Mesenchymal stem cell (in vitro differentiated cells and primary cell): ENCODE measurements around the gene SYMPK.

ENCODE experiments used
- DNase-seq: peaks from one replicate; pipeline ENCODE4 v3.0.0-alpha.2; 2013
- H2AFZ ChIP-seq: one replicate; pipeline ENCODE4 v1.6.1; 2013; ENCODE audit warnings: low read depth, mild to moderate bottlenecking, control low read depth, inconsistent platforms, low read length, moderate library complexity
- H2AK5ac ChIP-seq: 2 replicates; pipeline ENCODE4 v1.6.1; 2013; ENCODE audit warnings: low read length, moderate library complexity, mild to moderate bottlenecking, inconsistent platforms; ENCODE audit not compliant: severe bottlenecking
- H2BK120ac ChIP-seq: one replicate; pipeline ENCODE4 v1.6.1; 2013; ENCODE audit warnings: low read depth, mild to moderate bottlenecking, inconsistent platforms, low read length, moderate library complexity
- H2BK12ac ChIP-seq, 2 experiments: one replicate each; pipeline ENCODE4 v1.6.1; 2013; ENCODE audit warnings: inconsistent platforms in 2 of 2, low read length in 2 of 2, mild to moderate bottlenecking in 2 of 2, moderate library complexity in 2 of 2, control low read depth in 1 of 2
- H2BK15ac ChIP-seq: one replicate; pipeline ENCODE4 v1.6.1; 2013; ENCODE audit warnings: mild to moderate bottlenecking, low read depth, inconsistent platforms; ENCODE audit not compliant: poor library complexity, severe bottlenecking
- H2BK5ac ChIP-seq: 2 replicates; pipeline ENCODE4 v1.6.1; 2013; ENCODE audit warnings: low read depth, mild to moderate bottlenecking, low read length, control low read depth, inconsistent platforms; ENCODE audit not compliant: poor library complexity, severe bottlenecking
- H3K14ac ChIP-seq, 2 experiments: one replicate each; pipeline ENCODE4 v1.6.1; 2013; ENCODE audit warnings: inconsistent platforms in 2 of 2, low read length in 2 of 2, control low read depth in 1 of 2, mild to moderate bottlenecking in 1 of 2, moderate library complexity in 1 of 2
- H3K18ac ChIP-seq, 2 experiments: one replicate each; pipeline ENCODE4 v1.6.1; 2013; ENCODE audit warnings: inconsistent platforms in 2 of 2, low read length in 2 of 2, control low read depth in 1 of 2, low read depth in 1 of 2, mild to moderate bottlenecking in 1 of 2
- H3K23ac ChIP-seq, 2 experiments: one replicate each; pipeline ENCODE4 v1.6.1; 2013; ENCODE audit warnings: inconsistent platforms in 2 of 2, low read length in 2 of 2, mild to moderate bottlenecking in 2 of 2, moderate library complexity in 2 of 2, control low read depth in 1 of 2
- H3K27ac ChIP-seq: 2 replicates; pipeline ENCODE4 v1.5.1; 2013; ENCODE audit warnings: mild to moderate bottlenecking, moderate library complexity, low read length, control low read depth, inconsistent platforms; ENCODE audit not compliant: poor library complexity, severe bottlenecking
- H3K27me3 ChIP-seq, 2 experiments: 2 replicates each; pipeline versions ENCODE4 v1.6.1 to v1.7.0; 2013; ENCODE audit warnings: low read length in 2 of 2, mild to moderate bottlenecking in 2 of 2, moderate library complexity in 2 of 2, control low read depth in 1 of 2, inconsistent platforms in 1 of 2; ENCODE audit not compliant: control insufficient read depth in 1 of 2, insufficient read depth in 1 of 2
- H3K36me3 ChIP-seq, 2 experiments: 2 replicates each; pipeline versions ENCODE4 v1.6.1 to v1.7.0; 2013; ENCODE audit warnings: low read length in 2 of 2, control low read depth in 1 of 2, inconsistent platforms in 1 of 2, low read depth in 1 of 2, mild to moderate bottlenecking in 1 of 2; ENCODE audit not compliant: insufficient read depth in 2 of 2, control insufficient read depth in 1 of 2
- H3K4ac ChIP-seq, 2 experiments: one replicate each; pipeline ENCODE4 v1.6.1; 2013; ENCODE audit warnings: inconsistent platforms in 2 of 2, low read length in 2 of 2, mild to moderate bottlenecking in 2 of 2, moderate library complexity in 2 of 2, control low read depth in 1 of 2, low read depth in 1 of 2
- H3K4me1 ChIP-seq: 2 replicates; pipeline ENCODE4 v1.6.1; 2013; ENCODE audit warnings: low read depth, low read length, control low read depth; ENCODE audit not compliant: control insufficient read depth, insufficient read depth
- H3K4me2 ChIP-seq: 2 replicates; pipeline ENCODE4 v1.6.1; 2013; ENCODE audit warnings: low read length, mild to moderate bottlenecking, inconsistent platforms; ENCODE audit not compliant: poor library complexity, severe bottlenecking
- H3K4me3 ChIP-seq, 2 experiments: 2 replicates each; pipeline versions ENCODE4 v1.5.1 to v1.7.0; 2013; ENCODE audit warnings: low read length in 2 of 2, mild to moderate bottlenecking in 2 of 2, control low read depth in 1 of 2, low read depth in 1 of 2; ENCODE audit not compliant: insufficient read depth in 1 of 2
- H3K79me1 ChIP-seq: replicated peaks from 2 replicates; pipeline ENCODE4 v1.6.1; 2013; ENCODE audit warnings: mild to moderate bottlenecking, control low read depth, low read length, inconsistent platforms; ENCODE audit not compliant: poor library complexity, severe bottlenecking
- H3K9ac ChIP-seq: 2 replicates; pipeline ENCODE4 v1.7.0; 2013; ENCODE audit warnings: mild to moderate bottlenecking, low read length, moderate library complexity
- H3K9me3 ChIP-seq: 2 replicates; pipeline ENCODE4 v1.7.0; 2013; ENCODE audit warnings: mild to moderate bottlenecking, low read length; ENCODE audit not compliant: control insufficient read depth
- H4K8ac ChIP-seq: one replicate; pipeline ENCODE4 v1.6.1; 2013; ENCODE audit warnings: inconsistent platforms, mild to moderate bottlenecking, low read length, moderate library complexity
- H4K91ac ChIP-seq: one replicate; pipeline ENCODE4 v1.6.1; 2013; ENCODE audit warnings: mild to moderate bottlenecking, low read length, inconsistent platforms
- whole genome bisulfite sequencing: methylation state at CpG from one replicate; pipeline ENCODE4 v1.1.7; 2013; ENCODE audit warnings: mixed read lengths; 5-methylcytosine and 5-hydroxymethylcytosine counted together

The SYMPK gene

GRCh38 chr19:45826934-45827333 lies 36.0 kb downstream of the SYMPK start:
- no peak overlapping the region for H3K4me2 ChIP-seq
- H2AK5ac ChIP-seq = no peak overlapping the region
- H3K79me1 ChIP-seq = peaks cover 18% of the 10 kb centered on the region
- no peak overlapping the region for H3K9ac ChIP-seq
- no peak overlapping the region for H2BK15ac ChIP-seq
- no peak overlapping the region for H3K14ac ChIP-seq
- no peak overlapping the region for H3K27ac ChIP-seq
- H2BK120ac ChIP-seq = no peak overlapping the region
- no peak overlapping the region for H3K18ac ChIP-seq
- peaks cover 91 to 95% of the 10 kb centered on the region in 2 experiments for H3K36me3 ChIP-seq
- H2AFZ ChIP-seq = no peak overlapping the region
- H3K9me3 ChIP-seq = no peaks in the 10 kb centered on the region
- H2BK12ac ChIP-seq = no peak overlapping the region
- H3K27me3 ChIP-seq = no peaks in the 10 kb centered on the region
- no peak for DNase-seq
- no peak overlapping the region for H2BK5ac ChIP-seq
- WGBS = 96% methylated on average over 11 of the region's 11 CpGs
- no peak overlapping the region for H3K23ac ChIP-seq
- no peak overlapping the region for H3K4ac ChIP-seq
- H4K8ac ChIP-seq = no peak overlapping the region
- H3K4me3 ChIP-seq = no peak overlapping the region
- peaks cover 14% of the 10 kb centered on the region for H3K4me1 ChIP-seq
- peak overlapping the region; percentile 52 for H4K91ac ChIP-seq

- no peak overlapping the region for H2AFZ ChIP-seq
- no peak overlapping the region for H2BK120ac ChIP-seq
- H3K27ac ChIP-seq = no peak overlapping the region
- no peak overlapping the region for H2AK5ac ChIP-seq
- H4K91ac ChIP-seq = peak overlapping the region; percentile 52
- no peak for DNase-seq
- no peak overlapping the region for H3K14ac ChIP-seq
- no peak overlapping the region for H3K23ac ChIP-seq
- H3K9ac ChIP-seq = no peak overlapping the region
- H3K4ac ChIP-seq = no peak overlapping the region
- H4K8ac ChIP-seq = no peak overlapping the region
- H3K4me2 ChIP-seq = no peak overlapping the region
- no peak overlapping the region for H2BK5ac ChIP-seq
- 97% methylated on average over 22 of the region's 22 CpGs for WGBS
- H3K9me3 ChIP-seq = no peaks in the 10 kb centered on the region
- H2BK15ac ChIP-seq = no peak overlapping the region
- peaks cover 12% of the 10 kb centered on the region for H3K4me1 ChIP-seq
- H3K27me3 ChIP-seq = no peaks in the 10 kb centered on the region
- no peak overlapping the region for H3K18ac ChIP-seq
- peaks cover 89 to 95% of the 10 kb centered on the region in 2 experiments for H3K36me3 ChIP-seq
- H3K4me3 ChIP-seq = no peak overlapping the region
- no peak overlapping the region for H2BK12ac ChIP-seq
- peaks cover 13% of the 10 kb centered on the region for H3K79me1 ChIP-seq
Observed at GRCh38 chr19:45825917-45826893, 36.7 kb downstream of the SYMPK start.

GRCh38 chr19:45825263-45825605 lies 37.7 kb downstream of the SYMPK start:
- no peak overlapping the region for H3K27ac ChIP-seq
- no peaks in the 10 kb centered on the region for H3K27me3 ChIP-seq
- peaks cover 12% of the 10 kb centered on the region for H3K4me1 ChIP-seq
- no peak for DNase-seq
- no peak overlapping the region for H3K4me3 ChIP-seq
- 98% methylated on average over 3 of the region's 8 CpGs for WGBS
- peaks cover 12% of the 10 kb centered on the region for H3K79me1 ChIP-seq
- H3K9me3 ChIP-seq = no peaks in the 10 kb centered on the region
- no peak overlapping the region for H4K8ac ChIP-seq
- no peak overlapping the region for H2BK5ac ChIP-seq
- H2BK15ac ChIP-seq = no peak overlapping the region
- no peak overlapping the region for H3K4ac ChIP-seq
- peaks cover 94 to 96% of the 10 kb centered on the region in 2 experiments for H3K36me3 ChIP-seq
- no peak overlapping the region for H2BK12ac ChIP-seq
- no peak overlapping the region for H2AFZ ChIP-seq
- no peak overlapping the region for H3K9ac ChIP-seq
- H3K23ac ChIP-seq = no peak overlapping the region
- H3K4me2 ChIP-seq = no peak overlapping the region
- H2BK120ac ChIP-seq = no peak overlapping the region
- H4K91ac ChIP-seq = no peak overlapping the region
- H3K18ac ChIP-seq = no peak overlapping the region
- no peak overlapping the region for H3K14ac ChIP-seq
- H2AK5ac ChIP-seq = no peak overlapping the region

GRCh38 chr19:45824531-45825262 lies 38.2 kb downstream of the SYMPK start:
- 94% methylated on average over 25 of the region's 26 CpGs for WGBS
- peaks cover 93 to 96% of the 10 kb centered on the region in 2 experiments for H3K36me3 ChIP-seq

More at GRCh38 chr19:45824531-45825262, 38.2 kb downstream of the SYMPK start:
- no peaks in the 10 kb centered on the region for H3K27me3 ChIP-seq
- H3K9me3 ChIP-seq = no peaks in the 10 kb centered on the region
- no peak overlapping the region for H2AK5ac ChIP-seq
- H4K91ac ChIP-seq = no peak overlapping the region
- H3K27ac ChIP-seq = no peak overlapping the region
- no peak overlapping the region for H3K9ac ChIP-seq
- peaks cover 8% of the 10 kb centered on the region for H3K79me1 ChIP-seq
- no peak overlapping the region for H2BK12ac ChIP-seq
- no peak overlapping the region for H2BK15ac ChIP-seq
- no peak overlapping the region for H3K18ac ChIP-seq
- no peak overlapping the region for H2AFZ ChIP-seq
- H2BK5ac ChIP-seq = no peak overlapping the region
- DNase-seq = no peak
- H3K23ac ChIP-seq = no peak overlapping the region
- H3K4me3 ChIP-seq = no peak overlapping the region
- H2BK120ac ChIP-seq = no peak overlapping the region
- H4K8ac ChIP-seq = no peak overlapping the region
- no peak overlapping the region for H3K4me2 ChIP-seq
- H3K4me1 ChIP-seq = peaks cover 13% of the 10 kb centered on the region
- H3K14ac ChIP-seq = no peak overlapping the region
- H3K4ac ChIP-seq = no peak overlapping the region
